Mesothelial cell of epicardium (in vitro differentiated cells): ENCODE data around the gene LIF. TPM values are rescaled to one million over a fixed set of nuclear protein-coding genes. Genes with fewer than 3 reads are reported as not detected.
A peak's percentile ranks its signal among the peaks of the same experiment; 100 is the strongest.

Experiments used
- DNase-seq, 2 experiments: peaks; one replicate each; pipeline ENCODE4 v3.0.0; 2021; ENCODE audit warnings: low spot score in 2 of 2; ENCODE audit not compliant: unreplicated experiment in 2 of 2
- H3K27ac Mint-ChIP-seq: 2 replicates; pipeline ENCODE4 v1.8.0; 2021; ENCODE audit warnings: mixed read lengths
- H3K27me3 Mint-ChIP-seq: 2 replicates; pipeline ENCODE4 v1.8.0; 2021; ENCODE audit warnings: low read depth, mixed read lengths
- H3K36me3 Mint-ChIP-seq: 2 replicates; pipeline ENCODE4 v1.8.0; 2021; ENCODE audit warnings: mixed read lengths
- H3K4me1 Mint-ChIP-seq: 2 replicates; pipeline ENCODE4 v1.8.0; 2021; ENCODE audit warnings: mixed read lengths
- H3K4me3 Mint-ChIP-seq: 2 replicates; pipeline ENCODE4 v1.8.0; 2021; ENCODE audit warnings: mild to moderate bottlenecking, moderate library complexity, mixed read lengths
- H3K9me3 Mint-ChIP-seq: 2 replicates; pipeline ENCODE4 v1.8.0; 2021; ENCODE audit warnings: mixed read lengths
- CTCF ChIP-seq: fragments of 200-600 bp; sonication (generic); IDR thresholded peaks from one replicate; pipeline ENCODE4 v1.5.0; 2021; ENCODE audit warnings: antibody characterized with exemption; ENCODE audit not compliant: unreplicated experiment
- total RNA-seq: library from RNA; stranded (reverse); gene quantifications from 3 replicates; pipeline ENCODE4 v1.2.1, GENCODE V29; 2021

Gene LIF
- total RNA-seq, 1 donor from 2014 or later = 15.8 TPM

DNA sequence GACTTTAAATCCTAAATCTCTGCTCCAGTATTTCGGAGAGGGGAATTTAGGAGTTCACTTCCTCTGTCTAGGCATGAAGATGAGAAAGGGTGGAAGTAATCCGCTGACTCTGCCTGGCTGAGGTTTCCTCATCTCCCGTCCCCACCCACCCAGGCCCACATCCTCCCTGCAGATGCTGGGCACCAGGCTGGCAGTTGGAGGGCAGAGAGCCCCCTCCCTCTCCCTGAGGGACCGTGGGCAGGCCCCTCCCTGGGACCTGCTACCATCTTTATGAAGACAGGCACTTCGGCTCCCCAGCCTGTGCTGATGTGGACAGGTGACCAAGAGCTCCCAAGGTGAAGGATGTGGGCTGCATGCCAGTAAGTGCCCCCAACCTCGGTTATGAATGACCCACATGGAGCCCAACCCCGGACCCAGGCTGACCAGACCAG, 36.1 kb upstream of the LIF start:
- no peak overlapping the region for H3K27ac Mint-ChIP-seq
- no peak for DNase-seq
- peaks cover 3% of the 10 kb centered on the region for H3K36me3 Mint-ChIP-seq
- H3K27me3 Mint-ChIP-seq = no peaks in the 10 kb centered on the region
- no peaks in the 10 kb centered on the region for H3K9me3 Mint-ChIP-seq
- peaks cover 8% of the 10 kb centered on the region for H3K4me1 Mint-ChIP-seq
- no peak for TF ChIP-seq CTCF
- H3K4me3 Mint-ChIP-seq = no peak overlapping the region

GRCh38 chr22:30280505-30280904, 33.9 kb upstream of the LIF start:
- Mint-ChIP-seq H3K27ac (no peak overlapping the region), H3K36me3 (peaks cover 3% of the 10 kb centered on the region), H3K4me1 (peaks cover 9% of the 10 kb centered on the region), H3K9me3 (no peaks in the 10 kb centered on the region), H3K4me3 (no peak overlapping the region), H3K27me3 (no peaks in the 10 kb centered on the region)
- TF ChIP-seq CTCF = no peak
- DNase-seq = no peak

GRCh38 chr22:30279932-30280331, 33.4 kb upstream of the LIF start:
- Mint-ChIP-seq H3K4me1 (peaks cover 9% of the 10 kb centered on the region), H3K27ac (no peak overlapping the region), H3K27me3 (no peaks in the 10 kb centered on the region), H3K9me3 (no peaks in the 10 kb centered on the region), H3K4me3 (no peak overlapping the region), H3K36me3 (peaks cover 2% of the 10 kb centered on the region)
- DNase-seq = no peak
- TF ChIP-seq CTCF = no peak

GRCh38 chr22:30279046-30279788, 32.7 kb upstream of the LIF start:
- no peak overlapping the region for H3K27ac Mint-ChIP-seq
- H3K4me1 Mint-ChIP-seq = peaks cover 9% of the 10 kb centered on the region
- DNase-seq = no peak

DNA sequence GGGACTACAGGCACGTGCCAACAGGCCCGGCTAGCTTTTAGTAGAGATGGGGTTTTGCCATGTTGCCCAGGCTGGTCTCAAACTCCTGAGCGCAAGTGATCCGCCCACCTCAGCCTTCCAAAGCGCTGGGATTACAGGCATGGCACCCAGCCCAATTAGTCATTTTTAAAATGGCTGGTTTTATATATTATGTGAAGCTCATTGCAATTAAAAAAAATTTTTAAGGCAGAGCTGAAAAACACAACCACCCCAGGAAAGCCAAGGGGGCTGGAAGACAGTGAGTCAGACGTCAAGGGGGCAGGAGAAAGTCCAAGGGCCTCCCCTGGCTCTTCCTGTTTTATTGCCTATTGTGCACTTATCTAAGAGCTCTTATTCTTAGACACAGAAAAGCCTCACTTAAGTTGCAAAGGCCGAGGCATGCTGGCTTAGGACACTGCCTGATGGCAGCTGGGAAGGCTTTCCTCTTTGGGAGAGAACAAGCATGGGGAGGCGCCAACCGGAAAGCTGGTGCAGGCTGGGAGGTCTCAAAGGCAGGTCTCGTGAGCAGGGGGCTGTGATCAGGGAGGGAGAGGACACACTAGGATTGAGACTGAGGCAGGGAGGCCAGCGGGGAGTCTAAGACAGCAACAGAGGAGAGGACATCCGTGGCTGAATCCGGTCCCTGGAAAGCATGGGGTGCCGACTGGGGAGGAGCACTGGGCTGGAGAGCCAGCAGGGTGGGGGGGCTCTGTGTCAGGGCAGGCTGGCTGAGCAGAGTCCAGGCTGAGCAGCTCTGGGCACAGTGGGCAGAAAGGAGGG, 31.2 kb upstream of the LIF start:
- no peak overlapping the region for H3K4me3 Mint-ChIP-seq
- TF ChIP-seq CTCF = no peak
- peak overlapping the region; percentile 71 for H3K27ac Mint-ChIP-seq
- H3K36me3 Mint-ChIP-seq = no peaks in the 10 kb centered on the region
- no peak for DNase-seq
- H3K27me3 Mint-ChIP-seq = no peaks in the 10 kb centered on the region
- peaks cover 9% of the 10 kb centered on the region for H3K4me1 Mint-ChIP-seq
- H3K9me3 Mint-ChIP-seq = no peaks in the 10 kb centered on the region

More at GRCh38 chr22:30279046-30279788, 32.7 kb upstream of the LIF start:
- no peaks in the 10 kb centered on the region for H3K36me3 Mint-ChIP-seq
- H3K27me3 Mint-ChIP-seq = no peaks in the 10 kb centered on the region
- TF ChIP-seq CTCF = no peak
- H3K9me3 Mint-ChIP-seq = no peaks in the 10 kb centered on the region
- no peak overlapping the region for H3K4me3 Mint-ChIP-seq
